OCI-LY1 (cell line): ENCODE measurements around the gene FERD3L.

Source experiments
- H2AFZ ChIP-seq: fragments of 200-600 bp; sonication (generic), shearing (Covaris generic); 2 replicates; pipeline ENCODE4 v1.6.0; 2014; ENCODE audit warnings: antibody characterized with exemption, mild to moderate bottlenecking, low read length
- H3F3A ChIP-seq: fragments of 200-600 bp; sonication (generic), shearing (Covaris generic); 2 replicates; pipeline ENCODE4 v1.6.0; 2014; ENCODE audit warnings: mild to moderate bottlenecking, antibody characterized with exemption, low read length, moderate library complexity; ENCODE audit not compliant: insufficient read depth
- H3K27ac ChIP-seq: fragments of 200-600 bp; sonication (generic); 2 replicates; pipeline ENCODE4 v1.5.1; 2014; ENCODE audit warnings: low read length, mixed run types, mild to moderate bottlenecking, low read depth; ENCODE audit not compliant: poor library complexity, severe bottlenecking
- H3K27me3 ChIP-seq: fragments of 200-600 bp; sonication (generic); 2 replicates; pipeline ENCODE4 v1.6.0; 2014; ENCODE audit warnings: antibody characterized with exemption, mild to moderate bottlenecking, low read length, moderate library complexity; ENCODE audit not compliant: insufficient read depth
- H3K36me3 ChIP-seq: fragments of 200-600 bp; sonication (generic); 2 replicates; pipeline ENCODE4 v1.6.1; 2014; ENCODE audit warnings: mild to moderate bottlenecking, antibody characterized with exemption, low read length, moderate library complexity, mixed read lengths; ENCODE audit not compliant: insufficient read depth
- H3K4me1 ChIP-seq: fragments of 200-600 bp; sonication (generic); 2 replicates; pipeline ENCODE4 v1.5.1; 2014; ENCODE audit warnings: mild to moderate bottlenecking, low read length, moderate library complexity; ENCODE audit not compliant: insufficient read depth, severe bottlenecking
- H3K4me2 ChIP-seq: fragments of 200-600 bp; sonication (generic), shearing (Covaris generic); 2 replicates; pipeline ENCODE4 v1.6.1; 2014; ENCODE audit warnings: low read length
- H3K4me3 ChIP-seq: fragments of 200-600 bp; sonication (generic); 2 replicates; pipeline ENCODE4 v1.5.1; 2014; ENCODE audit warnings: low read length, low read depth, mild to moderate bottlenecking, mixed read lengths; ENCODE audit not compliant: poor library complexity, severe bottlenecking
- H3K79me2 ChIP-seq: fragments of 200-600 bp; shearing (Covaris generic); 2 replicates; pipeline ENCODE4 v1.6.1; 2016; ENCODE audit warnings: mixed run types, low read length, mixed read lengths; ENCODE audit not compliant: insufficient read depth
- H3K9ac ChIP-seq: fragments of 200-600 bp; sonication (generic), shearing (Covaris generic); 2 replicates; pipeline ENCODE4 v1.6.1; 2014; ENCODE audit warnings: mild to moderate bottlenecking, low read length, mixed read lengths
- H3K9me2 ChIP-seq: fragments of 200-600 bp; sonication (generic), shearing (Covaris generic); 2 replicates; pipeline ENCODE4 v1.6.1; 2014; ENCODE audit warnings: low read depth, mild to moderate bottlenecking, low read length, mixed read lengths
- H3K9me3 ChIP-seq: fragments of 200-600 bp; shearing (Covaris generic); 2 replicates; pipeline ENCODE4 v1.6.1; 2014; ENCODE audit warnings: low read length, mixed read lengths
- H4K20me1 ChIP-seq: fragments of 200-600 bp; sonication (generic), shearing (Covaris generic); 2 replicates; pipeline ENCODE4 v1.6.0; 2016; ENCODE audit warnings: mild to moderate bottlenecking, low read length; ENCODE audit not compliant: insufficient read depth
- CTCF ChIP-seq: fragments of 200-600 bp; sonication (generic), shearing (Covaris generic); IDR thresholded peaks from 2 replicates; pipeline ENCODE4 v1.5.1; 2017; ENCODE audit warnings: mild to moderate bottlenecking, antibody characterized with exemption, low read length, moderate library complexity, mixed read lengths
- EZH2 ChIP-seq: fragments of 200-600 bp; sonication (generic), shearing (Covaris generic); IDR thresholded peaks from 2 replicates; pipeline ENCODE4 v1.8.0; 2017; ENCODE audit warnings: borderline replicate concordance, mixed run types, mild to moderate bottlenecking, antibody characterized with exemption, low read length, moderate library complexity, mixed read lengths

FERD3L gene

DNA sequence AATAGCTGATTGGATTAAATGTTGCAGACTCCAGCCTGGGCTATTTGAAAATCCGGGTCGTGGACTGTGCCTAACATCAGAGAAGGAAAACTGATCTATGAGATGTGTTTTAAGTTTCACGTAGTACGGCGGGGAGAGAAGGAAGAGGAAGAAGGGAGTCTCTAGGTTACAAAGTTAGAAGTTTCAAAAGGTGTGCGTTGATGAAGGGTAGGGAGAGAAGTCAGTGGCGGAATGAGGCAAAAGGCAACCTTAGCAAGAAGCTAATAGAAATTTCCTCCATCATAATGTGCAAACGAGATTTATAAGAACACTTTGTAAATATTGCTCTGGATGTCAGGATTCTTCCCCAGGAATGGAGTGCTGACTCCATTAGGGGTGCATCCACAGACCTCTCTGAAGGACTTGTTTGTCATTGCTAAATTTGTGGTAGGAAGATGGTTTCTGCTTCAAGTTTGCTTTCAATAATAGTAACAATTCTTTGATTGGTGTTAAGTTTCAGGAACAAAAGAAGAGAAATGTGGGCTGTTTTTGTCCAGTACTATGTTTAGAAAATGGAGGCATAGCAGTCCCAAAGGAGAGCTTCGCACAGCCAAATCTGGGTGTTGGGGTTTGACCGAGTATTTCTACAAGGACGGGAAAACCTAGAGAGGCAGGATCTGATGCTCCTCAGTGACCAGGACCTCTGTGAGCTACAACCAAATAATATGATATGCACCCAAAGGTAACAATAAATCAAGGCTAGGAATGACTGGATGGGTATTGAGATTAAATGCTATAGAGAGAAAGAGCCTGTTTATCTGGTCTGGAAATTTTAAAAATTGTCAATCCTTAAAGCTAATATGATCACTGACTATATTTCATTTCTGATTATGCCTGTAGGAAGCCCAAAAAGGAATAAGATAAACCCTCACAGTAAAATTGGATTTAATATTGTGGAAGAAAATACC lies 35.9 kb downstream of the FERD3L start:
- Histone ChIP-seq H3K4me1 (no peaks in the 10 kb centered on the region), H3K9ac (no peak overlapping the region), H3K79me2 (no peaks in the 10 kb centered on the region), H3K27me3 (0 out of 2 replicates have a peak, but pooled peaks cover 4% of the 10 kb centered on the region), H3K9me3 (no peaks in the 10 kb centered on the region), H3K4me2 (no peak overlapping the region), H3F3A (no peaks in the 10 kb centered on the region), H3K4me3 (no peak overlapping the region), H3K9me2 (no peaks in the 10 kb centered on the region), H3K36me3 (no peaks in the 10 kb centered on the region), H2AFZ (no peak overlapping the region), H3K27ac (no peak overlapping the region), H4K20me1 (no peaks in the 10 kb centered on the region)
- TF ChIP-seq EZH2 (no peak), CTCF (no peak)

DNA sequence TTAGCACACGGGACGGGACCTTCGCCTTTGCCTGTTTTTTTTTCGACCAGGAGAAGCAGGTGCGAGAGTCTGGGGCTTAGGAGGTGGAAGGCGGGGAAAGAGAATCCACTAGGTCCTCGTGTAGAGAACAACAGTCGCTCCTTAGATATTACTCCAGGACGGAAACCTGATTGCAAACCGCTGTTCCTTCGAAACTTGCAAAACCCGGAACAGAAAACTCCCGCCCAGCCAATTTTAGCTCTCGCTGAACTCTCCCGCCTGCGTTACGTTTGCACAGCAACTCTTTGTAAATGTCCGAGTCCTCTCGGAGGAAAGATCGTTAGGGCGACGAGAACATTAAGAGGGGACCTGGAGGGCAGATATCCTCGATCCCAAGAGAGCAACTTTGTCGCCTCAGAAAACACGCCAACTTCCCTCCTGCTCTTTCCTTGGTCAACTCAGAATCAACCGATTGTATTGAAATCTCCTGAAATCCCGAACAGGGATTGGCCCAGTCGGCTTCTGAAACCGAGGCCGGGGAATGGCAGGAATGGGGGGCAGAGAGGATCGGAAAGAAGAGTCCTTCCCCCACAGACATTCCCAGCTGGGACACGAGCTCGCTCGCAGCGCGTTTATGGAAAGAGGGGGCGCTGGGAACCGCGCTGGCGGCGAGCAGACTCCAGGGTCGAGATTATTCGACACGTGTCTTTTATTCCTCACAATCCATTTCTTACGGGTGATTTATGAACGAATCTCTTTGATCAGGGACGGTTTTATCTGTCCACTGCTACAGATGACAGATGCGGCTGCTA lies 37.7 kb downstream of the FERD3L start:
- Histone ChIP-seq H4K20me1 (no peaks in the 10 kb centered on the region), H3K4me3 (no peak overlapping the region), H3K4me2 (no peak overlapping the region), H3K9me2 (no peaks in the 10 kb centered on the region), H3K4me1 (no peaks in the 10 kb centered on the region), H3K27ac (no peak overlapping the region), H3K27me3 (no peaks in the 10 kb centered on the region), H3K36me3 (no peaks in the 10 kb centered on the region), H3F3A (no peaks in the 10 kb centered on the region), H3K9ac (no peak overlapping the region), H2AFZ (no peak overlapping the region), H3K79me2 (no peaks in the 10 kb centered on the region), H3K9me3 (no peaks in the 10 kb centered on the region)
- TF ChIP-seq EZH2 (no peak), CTCF (no peak)

GRCh38 chr7:19107081-19107355 lies 38.2 kb downstream of the FERD3L start:
- H3K4me1 ChIP-seq, result no peaks in the 10 kb centered on the region
- no peak overlapping the region for H3K27ac ChIP-seq
- no peak overlapping the region for H2AFZ ChIP-seq
- no peaks in the 10 kb centered on the region for H3K9me3 ChIP-seq
- H3K27me3 ChIP-seq, result no peaks in the 10 kb centered on the region
- no peak overlapping the region for H3K9ac ChIP-seq
- no peaks in the 10 kb centered on the region for H4K20me1 ChIP-seq
- TF ChIP-seq EZH2 (no peak), CTCF (no peak)
- H3K9me2 ChIP-seq, result no peaks in the 10 kb centered on the region
- no peak overlapping the region for H3K4me3 ChIP-seq
- no peaks in the 10 kb centered on the region for H3K36me3 ChIP-seq
- H3F3A ChIP-seq, result no peaks in the 10 kb centered on the region
- no peak overlapping the region for H3K4me2 ChIP-seq
- H3K79me2 ChIP-seq, result no peaks in the 10 kb centered on the region
